DND-41 (cell line): ENCODE data around the gene OSBPL10.

Source experiments
- EZH2 ChIP-seq: IDR thresholded peaks from 3 replicates; pipeline ENCODE4 v1.6.1; 2012; ENCODE audit warnings: borderline replicate concordance, low read depth, mild to moderate bottlenecking, moderate library complexity, low read length, inconsistent platforms; ENCODE audit not compliant: severe bottlenecking
- TF ChIP-seq, protein P1 (sequence below): IDR thresholded peaks from 2 replicates; pipeline ENCODE4 v1.5.1; 2012; ENCODE audit warnings: borderline replicate concordance, low read length, moderate library complexity, mild to moderate bottlenecking; ENCODE audit not compliant: poor library complexity, severe bottlenecking; ENCODE audit errors: extremely low read depth

DNA sequence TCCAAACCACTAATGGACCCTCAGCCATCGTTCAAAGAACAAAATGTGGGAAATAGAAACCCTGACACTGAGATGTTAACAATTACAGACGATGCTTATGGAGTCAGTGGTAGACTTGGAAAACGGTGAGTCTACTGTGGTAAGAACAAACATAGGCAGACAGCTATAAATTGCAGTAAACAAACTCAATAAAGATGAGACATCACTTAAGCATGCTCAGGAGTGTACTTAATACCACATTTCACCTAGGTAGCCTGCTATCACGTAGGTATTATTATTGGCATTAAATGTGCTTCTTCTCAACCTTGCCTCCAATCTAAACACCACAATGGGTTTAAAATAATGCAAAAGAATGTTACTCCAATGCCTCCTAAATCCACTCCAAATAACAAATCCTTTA lies 2.5 kb downstream of the OSBPL10 start:
- TF ChIP-seq, protein P1, sequence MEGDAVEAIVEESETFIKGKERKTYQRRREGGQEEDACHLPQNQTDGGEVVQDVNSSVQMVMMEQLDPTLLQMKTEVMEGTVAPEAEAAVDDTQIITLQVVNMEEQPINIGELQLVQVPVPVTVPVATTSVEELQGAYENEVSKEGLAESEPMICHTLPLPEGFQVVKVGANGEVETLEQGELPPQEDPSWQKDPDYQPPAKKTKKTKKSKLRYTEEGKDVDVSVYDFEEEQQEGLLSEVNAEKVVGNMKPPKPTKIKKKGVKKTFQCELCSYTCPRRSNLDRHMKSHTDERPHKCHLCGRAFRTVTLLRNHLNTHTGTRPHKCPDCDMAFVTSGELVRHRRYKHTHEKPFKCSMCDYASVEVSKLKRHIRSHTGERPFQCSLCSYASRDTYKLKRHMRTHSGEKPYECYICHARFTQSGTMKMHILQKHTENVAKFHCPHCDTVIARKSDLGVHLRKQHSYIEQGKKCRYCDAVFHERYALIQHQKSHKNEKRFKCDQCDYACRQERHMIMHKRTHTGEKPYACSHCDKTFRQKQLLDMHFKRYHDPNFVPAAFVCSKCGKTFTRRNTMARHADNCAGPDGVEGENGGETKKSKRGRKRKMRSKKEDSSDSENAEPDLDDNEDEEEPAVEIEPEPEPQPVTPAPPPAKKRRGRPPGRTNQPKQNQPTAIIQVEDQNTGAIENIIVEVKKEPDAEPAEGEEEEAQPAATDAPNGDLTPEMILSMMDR, result no peak
- TF ChIP-seq EZH2, result no peak
